CD8-positive, alpha-beta memory T cell (primary cell): ENCODE measurements around the gene KCNA10. TPM values are rescaled to one million over a fixed set of nuclear protein-coding genes. Genes with fewer than 3 reads are reported as not detected.

Experiments used
- CTCF ChIA-PET: fragments of 350-600 bp; sonication (Branson Sonifier 250); formaldehyde crosslinking; loops from one replicate; lab custom pipeline; 2021; ENCODE audit warnings: antibody characterized with exemption; lab: Charles Lee
- POLR2A ChIA-PET: fragments of 350-600 bp; sonication (Branson Sonifier 250); formaldehyde crosslinking; loops from one replicate; lab custom pipeline; 2021; ENCODE audit warnings: antibody characterized with exemption; lab: Charles Lee
- DNase-seq, 5 donors: peaks; one replicate each; pipeline versions ENCODE4 v3.0.0 to v3.0.0-alpha.2; 2020 to 2022; ENCODE audit warnings: mixed read lengths in 1 of 5
- H3K27ac ChIP-seq: one replicate; pipeline ENCODE4 v1.7.0; 2013; ENCODE audit warnings: low read depth, mild to moderate bottlenecking, low read length, moderate library complexity
- H3K27me3 ChIP-seq: 2 replicates; pipeline ENCODE4 v1.7.0; 2013; ENCODE audit warnings: low read length, mild to moderate bottlenecking; ENCODE audit not compliant: insufficient read depth, poor library complexity, severe bottlenecking
- H3K36me3 ChIP-seq: 2 replicates; pipeline ENCODE4 v1.7.0; 2013; ENCODE audit warnings: mild to moderate bottlenecking, low read length, moderate library complexity; ENCODE audit not compliant: insufficient read depth
- H3K4me1 ChIP-seq: 2 replicates; pipeline ENCODE4 v1.7.0; 2013; ENCODE audit warnings: mild to moderate bottlenecking, low read length, moderate library complexity; ENCODE audit not compliant: insufficient read depth
- H3K4me3 ChIP-seq: 2 replicates; pipeline ENCODE4 v1.7.0; 2013; ENCODE audit warnings: mild to moderate bottlenecking, low read length
- H3K9me3 ChIP-seq: 2 replicates; pipeline ENCODE4 v1.7.0; 2013; ENCODE audit warnings: mild to moderate bottlenecking, low read length
- H3K27ac Mint-ChIP-seq, 8 donors: one replicate each; pipeline ENCODE4 v1.8.0; 2020 to 2021; ENCODE audit warnings: mixed read lengths in 8 of 8, mild to moderate bottlenecking in 6 of 8, inconsistent platforms in 3 of 8, moderate library complexity in 3 of 8
- H3K27me3 Mint-ChIP-seq, 2 donors: one replicate each; pipeline ENCODE4 v1.8.0; 2020 to 2021; ENCODE audit warnings: mixed read lengths in 2 of 2, mild to moderate bottlenecking in 1 of 2, moderate library complexity in 1 of 2
- H3K36me3 Mint-ChIP-seq, 3 donors: one replicate each; pipeline ENCODE4 v1.8.0; 2020 to 2021; ENCODE audit warnings: mixed read lengths in 3 of 3, inconsistent platforms in 1 of 3, mild to moderate bottlenecking in 1 of 3
- H3K4me1 Mint-ChIP-seq, 3 donors: one replicate each; pipeline ENCODE4 v1.8.0; 2020 to 2021; ENCODE audit warnings: mixed read lengths in 3 of 3, inconsistent platforms in 1 of 3, mild to moderate bottlenecking in 1 of 3
- H3K4me3 Mint-ChIP-seq, 7 donors: one replicate each; pipeline ENCODE4 v1.8.0; 2020 to 2021; ENCODE audit warnings: mixed read lengths in 7 of 7, mild to moderate bottlenecking in 6 of 7, moderate library complexity in 4 of 7, inconsistent platforms in 2 of 7
- H3K9me3 Mint-ChIP-seq, 5 donors: one replicate each; pipeline ENCODE4 v1.8.0; 2020 to 2022; ENCODE audit warnings: mixed read lengths in 5 of 5, mild to moderate bottlenecking in 3 of 5, moderate library complexity in 2 of 5, inconsistent platforms in 1 of 5
- polyA plus RNA-seq: library from polyadenylated mRNA; unstranded; fragments of 300-500 nt; fragmentation: Illumina TruSeq; gene quantifications from one replicate; pipeline ENCODE4 v1.2.3, GENCODE V29; 2021
- total RNA-seq, 2 experiments: library from RNA; stranded (reverse); gene quantifications; one replicate each; pipeline ENCODE4 v1.2.3, GENCODE V29; 2021

KCNA10 gene
- total and polyA plus RNA-seq, 3 experiments from 2014 or later, result not detected

DNA sequence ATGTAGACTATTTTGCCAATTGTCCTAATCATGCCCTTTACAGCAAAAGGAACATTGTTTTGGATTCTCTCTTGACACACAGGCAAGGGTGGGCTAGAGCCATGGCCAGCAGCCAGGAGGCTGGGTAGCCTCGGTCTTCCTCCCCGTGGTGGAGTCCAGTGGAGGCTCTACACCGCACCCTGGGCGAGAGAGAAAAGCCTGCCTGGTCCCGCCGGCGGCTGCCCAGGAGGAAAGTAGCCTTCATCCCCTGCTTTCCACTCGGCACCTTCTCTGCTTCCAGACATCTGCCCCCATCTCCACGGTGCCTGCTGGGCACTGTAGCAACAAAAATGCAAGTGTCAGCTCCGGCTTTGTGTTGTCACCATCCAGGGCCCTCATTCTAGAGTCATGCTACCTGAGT lies 46.4 kb downstream of the KCNA10 start:
- Histone ChIP-seq H3K4me3 (no peak overlapping the region), H3K27ac (no peak overlapping the region), H3K9me3 (no peaks in the 10 kb centered on the region), H3K36me3 (no peaks in the 10 kb centered on the region), H3K27me3 (no peaks in the 10 kb centered on the region), H3K4me1 (no peaks in the 10 kb centered on the region)
- no peak overlapping the region for H3K4me3 Mint-ChIP-seq
- no peak for DNase-seq
- no peaks in the 10 kb centered on the region for H3K4me1 Mint-ChIP-seq
- ChIA-PET POLR2A (no interaction called here), CTCF (no interaction called here)
- H3K27ac Mint-ChIP-seq, result no peak overlapping the region
- peaks cover 6 to 35% of the 10 kb centered on the region in 2 donors for H3K27me3 Mint-ChIP-seq
- H3K36me3 Mint-ChIP-seq, result no peaks in the 10 kb centered on the region
- H3K9me3 Mint-ChIP-seq, result no peaks in the 10 kb centered on the region

DNA sequence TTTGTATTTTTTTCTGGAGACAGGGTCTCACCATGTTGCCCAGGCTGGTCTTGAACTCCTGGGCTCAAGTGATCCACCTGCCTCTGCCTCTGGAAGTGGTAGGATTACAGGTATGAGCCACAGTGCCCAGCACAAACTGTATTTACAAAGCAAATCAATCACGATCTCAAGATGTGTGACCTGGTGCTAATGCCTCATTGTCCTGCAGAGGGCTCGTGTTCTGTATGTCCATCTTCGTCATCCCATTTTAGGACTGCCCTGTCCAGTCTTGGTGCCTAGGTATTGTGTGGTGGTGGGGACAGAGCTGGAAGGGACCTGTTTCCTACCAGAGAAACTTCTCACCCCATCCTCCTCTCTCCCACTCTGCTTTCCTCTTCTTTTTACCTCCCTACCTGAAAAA lies 47.8 kb downstream of the KCNA10 start:
- DNase-seq, result no peak
- H3K9me3 Mint-ChIP-seq, result no peaks in the 10 kb centered on the region
- Histone ChIP-seq H3K27me3 (no peaks in the 10 kb centered on the region), H3K9me3 (no peaks in the 10 kb centered on the region), H3K27ac (no peak overlapping the region), H3K36me3 (no peaks in the 10 kb centered on the region), H3K4me1 (no peaks in the 10 kb centered on the region), H3K4me3 (no peak overlapping the region)
- H3K4me3 Mint-ChIP-seq, result no peak overlapping the region
- H3K4me1 Mint-ChIP-seq, result no peaks in the 10 kb centered on the region
- no peaks in the 10 kb centered on the region for H3K36me3 Mint-ChIP-seq
- ChIA-PET POLR2A (no interaction called here), CTCF (no interaction called here)
- H3K27me3 Mint-ChIP-seq, result peaks cover 6 to 33% of the 10 kb centered on the region in 2 donors
- no peak overlapping the region for H3K27ac Mint-ChIP-seq

Other genes with a start within 250 kb of the KCNA10 start
- 10 to 100 TPM; 53.9 to 54.0 TPM for gene RBM15, start 179.8 kb downstream of the KCNA10 start, total RNA-seq
- gene RBM15, start 179.8 kb downstream of the KCNA10 start, polyA plus RNA-seq, result 10.7 TPM
- gene SLC16A4, start 128.1 kb downstream of the KCNA10 start, total RNA-seq, result under 1 TPM; 0.09 to 0.13 TPM
- 0.49 TPM for gene SLC16A4, start 128.1 kb downstream of the KCNA10 start, polyA plus RNA-seq
- 100 to 1,000 TPM; 148 to 157 TPM for gene LAMTOR5, start 111.5 kb downstream of the KCNA10 start, total RNA-seq
- 262 TPM for gene LAMTOR5, start 111.5 kb downstream of the KCNA10 start, polyA plus RNA-seq
- not detected for gene PROK1, start 68.0 kb downstream of the KCNA10 start, total RNA-seq
- gene PROK1, start 68.0 kb downstream of the KCNA10 start, polyA plus RNA-seq, result not detected
- gene KCNA2, start 87.2 kb upstream of the KCNA10 start, total RNA-seq, result under 1 TPM; 0.24 to 0.35 TPM
- 0.16 TPM for gene KCNA2, start 87.2 kb upstream of the KCNA10 start, polyA plus RNA-seq
- gene KCNA3, start 155.8 kb upstream of the KCNA10 start, total RNA-seq, result 10 to 100 TPM; 38.4 to 40.5 TPM
- 94.0 TPM for gene KCNA3, start 155.8 kb upstream of the KCNA10 start, polyA plus RNA-seq